K562 (cell line): ENCODE data around the gene CYP24A1. TPM values are rescaled to one million over a fixed set of nuclear protein-coding genes. Genes with fewer than 3 reads are reported as not detected.

Source experiments
- ATAC-seq: fragments of 200-7000 bp; cut with Tn5 transposase; 3 replicates; pipeline ENCODE4 v1.9.1; 2020; ENCODE audit warnings: moderate library complexity
- BruUV-seq: library from RNA; stranded (reverse); fragments of 400-500 nt; replicated peaks from 2 replicates; lab custom pipeline; 2021; lab: Mats Ljungman, UMichigan
- CTCF ChIA-PET: fragments of 300-600 bp; formaldehyde crosslinking; extraction: SDS; loops from one replicate; lab custom pipeline; 2021; ENCODE audit warnings: low intra/inter-chr PET ratio; lab: Yijun Ruan, JAX
- POLR2A ChIA-PET: fragments of 300-600, 350-650 bp; sonication (Branson Sonifier 250); formaldehyde crosslinking; extraction: SDS; loops from one replicate; lab custom pipeline; 2021; ENCODE audit warnings: antibody characterized with exemption, inconsistent platforms; lab: Yijun Ruan, JAX
- DNase-seq, 4 experiments: peaks; one replicate each; pipeline versions ENCODE4 v3.0.0 to v3.0.0-alpha.2; 2011 to 2018; ENCODE audit warnings: low spot score in 3 of 4, mixed read lengths in 3 of 4; ENCODE audit errors: extremely low read depth in 1 of 4
- FAIRE-seq: peaks from 2 replicates; lab custom pipeline; 2011; peaks lifted over from hg19 to GRCh38; lab: Jason Lieb, UNC
- H2AFZ ChIP-seq: 2 replicates; pipeline ENCODE4 v1.6.0; 2011; ENCODE audit warnings: low read depth, low read length, control low read depth, inconsistent platforms
- H3K27ac ChIP-seq: fragments of 200-600 bp; 3 replicates; pipeline ENCODE4 v1.8.0; 2011; ENCODE audit warnings: low read depth, mild to moderate bottlenecking, control low read depth, inconsistent platforms, low read length, moderate library complexity, mixed read lengths; ENCODE audit errors: extremely low read depth
- H3K27me3 ChIP-seq, 2 experiments: fragments of 300-600 bp in 1 of 2; 2 replicates in 1 of 2; 3 replicates in 1 of 2; pipeline versions ENCODE4 v1.6.0 to v1.8.0; 2011; ENCODE audit warnings: inconsistent platforms in 2 of 2, low read length in 2 of 2, mild to moderate bottlenecking in 1 of 2, mixed read lengths in 1 of 2, moderate library complexity in 1 of 2; ENCODE audit not compliant: control insufficient read depth in 2 of 2, insufficient read depth in 2 of 2
- H3K36me3 ChIP-seq: fragments of 300-600 bp; 3 replicates; pipeline ENCODE4 v1.8.0; 2011; ENCODE audit warnings: mild to moderate bottlenecking, low read length, inconsistent platforms; ENCODE audit not compliant: control insufficient read depth, insufficient read depth
- H3K4me1 ChIP-seq, 2 experiments: fragments of 200-600 bp in 1 of 2; replicated peaks in 1 of 2; 2 replicates in 1 of 2; 3 replicates in 1 of 2; pipeline versions ENCODE4 v1.5.1 to v1.8.0; 2011; ENCODE audit warnings: inconsistent platforms in 2 of 2, low read length in 2 of 2, mild to moderate bottlenecking in 1 of 2, mixed read lengths in 1 of 2, moderate library complexity in 1 of 2; ENCODE audit not compliant: control insufficient read depth in 2 of 2, insufficient read depth in 2 of 2
- H3K4me2 ChIP-seq: 2 replicates; pipeline ENCODE4 v1.6.1; 2011; ENCODE audit warnings: low read length, control low read depth, inconsistent platforms, mixed read lengths; ENCODE audit not compliant: insufficient read depth
- H3K4me3 ChIP-seq: fragments of 200-600 bp; sonication (generic), shearing (Covaris generic); 2 replicates; pipeline ENCODE4 v1.5.1; 2016; ENCODE audit warnings: control low read depth, inconsistent platforms
- H3K79me2 ChIP-seq: fragments of 200-600 bp; 3 replicates; pipeline ENCODE4 v1.8.0; 2011; ENCODE audit warnings: low read length, inconsistent platforms; ENCODE audit not compliant: control insufficient read depth, insufficient read depth
- H3K9ac ChIP-seq, 2 experiments: 2 replicates each; pipeline versions ENCODE4 v1.6.0 to v1.6.1; 2011; ENCODE audit warnings: low read depth in 2 of 2, low read length in 2 of 2, control low read depth in 1 of 2, inconsistent platforms in 1 of 2, mild to moderate bottlenecking in 1 of 2, mixed read lengths in 1 of 2; ENCODE audit not compliant: insufficient read depth in 1 of 2
- H3K9me1 ChIP-seq: one replicate; pipeline ENCODE4 v1.6.0; 2011; ENCODE audit warnings: inconsistent platforms, mild to moderate bottlenecking, low read length, moderate library complexity; ENCODE audit not compliant: control insufficient read depth, insufficient read depth
- H3K9me3 ChIP-seq: replicated peaks from 2 replicates; pipeline ENCODE4 v1.5.1; 2011; ENCODE audit warnings: low read depth, low read length, inconsistent platforms; ENCODE audit not compliant: control insufficient read depth, insufficient read depth
- H4K20me1 ChIP-seq: replicated peaks from 2 replicates; pipeline ENCODE4 v1.6.1; 2011; ENCODE audit warnings: low read length, inconsistent platforms, mixed read lengths; ENCODE audit not compliant: control insufficient read depth, insufficient read depth
- CEBPG ChIP-seq, 3 experiments: fragments of 200-800 bp in 1 of 3; sonication (Bioruptor generic) in 1 of 3; sonication (generic) in 1 of 3; formaldehyde crosslinking in 1 of 3; IDR thresholded peaks in 2 of 3; conservative IDR thresholded peaks in 1 of 3; 2 replicates each; pipeline versions ENCODE4 v1.6.1 to v1.8.0; 2016 to 2022; ENCODE audit warnings: missing compliant biosample characterization in 2 of 3, missing genetic modification characterization in 2 of 3, mild to moderate bottlenecking in 1 of 3, missing genetic modification reagents in 1 of 3
- FIP1L1 ChIP-seq: fragments of 200-400 bp; formaldehyde crosslinking; IDR thresholded peaks from 2 replicates; pipeline ENCODE4 v1.6.1; 2018; ENCODE audit warnings: mild to moderate bottlenecking, low read depth, low read length; ENCODE audit not compliant: poor library complexity, severe bottlenecking
- IRF2 ChIP-seq: sonication (generic); formaldehyde crosslinking; IDR thresholded peaks from 2 replicates; pipeline ENCODE4 v1.8.1; 2022; ENCODE audit warnings: mild to moderate bottlenecking, missing genetic modification reagents
- TRIM28 ChIP-seq: fragments of 450-650 bp; IDR thresholded peaks from 2 replicates; pipeline ENCODE4 v1.6.1; 2017
- XRCC4 ChIP-seq: IDR thresholded peaks from one replicate; pipeline ENCODE4 v1.6.1; 2011; ENCODE audit not compliant: insufficient read depth, insufficient read length; ENCODE audit errors: extremely low read depth
- ZNF134 ChIP-seq: fragments of 250-450 bp; sonication (Bioruptor Pico); conservative IDR thresholded peaks from 2 replicates; pipeline ENCODE4 v1.4.0; 2020
- WGBS: fragments of 100-300 bp; shearing (Covaris generic); methylation state at CpG from one replicate; pipeline ENCODE4 v1.1.6; 2016; ENCODE audit warnings: low coverage, mixed read lengths; ENCODE audit not compliant: insufficient coverage; ENCODE audit errors: missing lambda C conversion rate; 5-methylcytosine and 5-hydroxymethylcytosine counted together
- in situ Hi-C: fragments of 300-500 bp; cut with MboI; formaldehyde crosslinking; loops from 4 replicates; pipeline ENCODE4 v1.15.0; 2018; ENCODE audit warnings: inconsistent platforms, mixed read lengths
- intact Hi-C: fragments of 100-400 bp; cut with micrococcal nuclease; formaldehyde crosslinking; loops from 2 replicates; pipeline ENCODE4 v1.14.2; 2022
- polyA plus RNA-seq, 8 experiments: library from polyadenylated mRNA; depleted of rRNA in 4 of 8; stranded (reverse) in 5 of 8; unstranded in 3 of 8; fragments of >200 nt; fragmentation: Nextera tagmentation in 2 of 8; fragmentation: Illumina TruSeq in 1 of 8; extraction: Ambion mirVana in 2 of 8; extraction: Trizol in 1 of 8; gene quantifications; 2 replicates each; pipeline versions ENCODE4 v1.2.1 to v1.2.3, GENCODE V29; 2011 to 2014; ENCODE audit warnings: inconsistent platforms in 1 of 8, missing spikeins in 1 of 8
- total RNA-seq, 7 experiments: library from RNA; depleted of rRNA in 6 of 7; stranded (reverse); fragments of >200 nt in 6 of 7; fragmentation: Illumina TruSeq in 2 of 7; extraction: Trizol in 2 of 7; gene quantifications; 2 replicates each; pipeline versions ENCODE4 v1.2.1 to v1.2.3, GENCODE V29; 2011 to 2021; ENCODE audit warnings: low replicate concordance in 1 of 7
- TF ChIP-seq, protein P1 (sequence below): sonication (generic); formaldehyde crosslinking; IDR thresholded peaks from 2 replicates; pipeline ENCODE4 v1.8.1; 2022; ENCODE audit warnings: missing genetic modification reagents

The CYP24A1 gene
- total and polyA plus RNA-seq, 9 of the 15 experiments (the other 6 are each of a cell fraction or from before 2014, with no cell fraction given), result 0.04 TPM; not detected in 8

DNA sequence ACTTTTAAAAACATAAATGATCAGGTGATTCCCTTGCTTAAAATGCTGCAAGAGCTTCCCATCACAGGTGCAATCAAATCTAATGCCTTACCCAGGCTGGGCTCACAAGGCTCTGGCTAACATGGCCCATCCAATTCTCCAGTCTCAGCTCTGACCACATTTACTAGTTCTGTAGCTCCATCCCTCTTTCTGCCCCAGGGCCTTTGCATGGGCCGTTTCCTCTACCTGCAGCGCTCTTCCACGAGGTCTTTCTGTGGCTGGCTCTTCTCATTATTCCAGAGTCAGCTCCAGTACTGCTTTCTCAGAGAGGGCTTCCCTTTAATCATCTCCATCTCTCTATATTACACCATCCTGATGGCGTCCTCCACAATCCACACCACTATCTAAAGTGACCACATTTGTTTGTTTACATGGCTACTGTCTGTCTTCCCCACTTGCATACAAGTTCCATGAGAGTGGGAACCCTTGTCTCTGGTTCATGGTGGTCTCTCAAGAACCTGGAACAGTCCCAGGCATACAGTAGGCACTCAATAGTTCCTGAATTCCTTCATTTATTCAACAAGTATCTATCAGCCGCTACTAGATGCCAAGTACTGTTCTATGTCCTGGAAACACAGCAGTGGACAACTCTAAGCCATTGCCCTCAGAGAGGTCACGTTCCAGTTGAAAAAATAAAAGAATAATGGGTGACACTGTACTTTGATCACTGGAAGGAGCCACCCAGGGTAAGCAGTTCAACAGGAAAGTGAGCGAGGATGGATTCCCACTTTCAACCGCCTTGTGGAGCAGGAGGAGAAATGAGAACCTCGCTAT is 12.6 kb downstream of the CYP24A1 start:
- POLR2A ChIA-PET, result no interaction called here
- ATAC-seq (no peak), DNase-seq (no peak), FAIRE-seq (no peak)
- intact Hi-C loops (no loop called here), in situ Hi-C loops (no loop called here)
- 0% methylated on average over 9 of the region's 9 CpGs for WGBS
- Histone ChIP-seq H3K9ac (no peak overlapping the region), H3K4me2 (no peak overlapping the region), H3K4me3 (no peak overlapping the region), H4K20me1 (no peaks in the 10 kb centered on the region), H3K9me1 (no peaks in the 10 kb centered on the region), H3K36me3 (no peaks in the 10 kb centered on the region), H3K4me1 (no peaks in the 10 kb centered on the region), H3K79me2 (no peaks in the 10 kb centered on the region), H3K27me3 (peaks cover 27 to 36% of the 10 kb centered on the region in 2 experiments; a peak in 4 of 5 replicates), H3K9me3 (no peaks in the 10 kb centered on the region), H2AFZ (no peak overlapping the region), H3K27ac (no peak overlapping the region)
- BruUV-seq, result no TSS peak
- CTCF ChIA-PET, result no interaction called here
- TF ChIP-seq TRIM28 (no peak), FIP1L1 (no peak), ZNF134 (CRISPR knock-in tag) (no peak), IRF2 (CRISPR knock-in tag) (no peak), CEBPG (CRISPR knock-in tag; IDR thresholded peaks at IDR 0.05) (no peak), CEBPG (tag; conservative IDR thresholded peaks at IDR 0.05 in 1 of 2, IDR thresholded peaks at IDR 0.05 in 1 of 2) (no peak), XRCC4 (no peak)
- TF ChIP-seq, protein P1, sequence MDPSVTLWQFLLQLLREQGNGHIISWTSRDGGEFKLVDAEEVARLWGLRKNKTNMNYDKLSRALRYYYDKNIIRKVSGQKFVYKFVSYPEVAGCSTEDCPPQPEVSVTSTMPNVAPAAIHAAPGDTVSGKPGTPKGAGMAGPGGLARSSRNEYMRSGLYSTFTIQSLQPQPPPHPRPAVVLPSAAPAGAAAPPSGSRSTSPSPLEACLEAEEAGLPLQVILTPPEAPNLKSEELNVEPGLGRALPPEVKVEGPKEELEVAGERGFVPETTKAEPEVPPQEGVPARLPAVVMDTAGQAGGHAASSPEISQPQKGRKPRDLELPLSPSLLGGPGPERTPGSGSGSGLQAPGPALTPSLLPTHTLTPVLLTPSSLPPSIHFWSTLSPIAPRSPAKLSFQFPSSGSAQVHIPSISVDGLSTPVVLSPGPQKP (CRISPR knock-in tag), result no peak
